ENCODE measurements around the gene MAN2A2.
"Not testable (repeated sequence)": the region's sequence is repeated elsewhere in the genome, so short reads cannot be mapped to it uniquely, and the experiment has no call there.

MAN2A2 gene

GRCh38 chr15:90905306-90906180 is 2.4 kb downstream of the MAN2A2 start:
- no peak for DNase-seq

GRCh38 chr15:90906181-90906849 is 3.2 kb downstream of the MAN2A2 start:
- no peak for DNase-seq

GRCh38 chr15:90907051-90907660 is 4.1 kb downstream of the MAN2A2 start:
- DNase-seq: no peak

- no peak for DNase-seq
Observed at GRCh38 chr15:90907838-90908507, 4.9 kb downstream of the MAN2A2 start.

- DNase-seq: not testable (repeated sequence)
Observed at GRCh38 chr15:90909449-90909848, 6.3 kb downstream of the MAN2A2 start.

GRCh38 chr15:90909976-90910375 is 6.9 kb downstream of the MAN2A2 start:
- no peak for DNase-seq

GRCh38 chr15:90910441-90911301 is 7.6 kb downstream of the MAN2A2 start:
- DNase-seq: no peak

GRCh38 chr15:90911302-90911623 is 8.2 kb downstream of the MAN2A2 start:
- no peak for DNase-seq

- no peak for DNase-seq
Observed at GRCh38 chr15:90911906-90912769, 9.0 kb downstream of the MAN2A2 start.

- DNase-seq: no peak
Observed at GRCh38 chr15:90912770-90913075, 9.6 kb downstream of the MAN2A2 start.

- no peak for DNase-seq
Observed at GRCh38 chr15:90913398-90913944, 10.4 kb downstream of the MAN2A2 start.

GRCh38 chr15:90914305-90915080 is 11.4 kb downstream of the MAN2A2 start:
- DNase-seq: no peak

GRCh38 chr15:90915216-90915807 is 12.2 kb downstream of the MAN2A2 start:
- DNase-seq: no peak

- no peak for DNase-seq
Observed at GRCh38 chr15:90915808-90916440, 12.8 kb downstream of the MAN2A2 start.

GRCh38 chr15:90916461-90916860 is 13.4 kb downstream of the MAN2A2 start:
- DNase-seq: no peak

GRCh38 chr15:90917569-90917968 is 14.5 kb downstream of the MAN2A2 start:
- no peak for DNase-seq

- no peak for DNase-seq
Observed at GRCh38 chr15:90918034-90918788, 15.1 kb downstream of the MAN2A2 start.

- no peak for DNase-seq
Observed at GRCh38 chr15:90918835-90919234, 15.7 kb downstream of the MAN2A2 start.

- DNase-seq: no peak
Observed at GRCh38 chr15:90921887-90922286, 18.8 kb downstream of the MAN2A2 start.
